H1 (cell line): Measurements from ENCODE around the gene VIPAS39. TPM values are rescaled to one million over a fixed set of nuclear protein-coding genes. Genes with fewer than 3 reads are reported as not detected.

Experiments used
- CTCF ChIA-PET: fragments of 300-600 bp; sonication (Branson Sonifier 250); formaldehyde crosslinking; loops from one replicate; lab custom pipeline; 2021; ENCODE audit not compliant: partially characterized antibody; lab: Charles Lee
- POLR2A ChIA-PET: fragments of 300-600 bp; sonication (Branson Sonifier 250); formaldehyde crosslinking; loops from one replicate; lab custom pipeline; 2021; ENCODE audit warnings: inconsistent platforms; ENCODE audit not compliant: partially characterized antibody; lab: Charles Lee
- DNase-seq, 2 experiments: peaks; one replicate each; pipeline versions ENCODE4 v3.0.0 to v3.0.0-alpha.2; 2010 to 2022; ENCODE audit warnings: low spot score in 2 of 2, low read depth in 1 of 2, mixed read lengths in 1 of 2
- FAIRE-seq: peaks from 2 replicates; lab custom pipeline; 2011; peaks lifted over from hg19 to GRCh38; lab: Jason Lieb, UNC
- H2AFZ ChIP-seq: 2 replicates; pipeline ENCODE4 v1.8.1; 2012; ENCODE audit warnings: low read length, inconsistent platforms
- H2AK5ac ChIP-seq: 2 replicates; pipeline ENCODE4 v1.6.1; 2013; ENCODE audit warnings: low read depth, low read length
- H2BK120ac ChIP-seq: replicated peaks from 2 replicates; pipeline ENCODE3; 2013; ENCODE audit warnings: low read depth, low read length, inconsistent platforms
- H2BK12ac ChIP-seq: 2 replicates; pipeline ENCODE4 v1.6.1; 2013; ENCODE audit warnings: low read depth, low read length
- H2BK15ac ChIP-seq: 2 replicates; pipeline ENCODE4 v1.6.1; 2013; ENCODE audit warnings: low read length
- H2BK20ac ChIP-seq: 2 replicates; pipeline ENCODE4 v1.6.1; 2013; ENCODE audit warnings: low read length
- H2BK5ac ChIP-seq: 2 replicates; pipeline ENCODE4 v1.6.1; 2013; ENCODE audit warnings: low read depth, low read length
- H3K14ac ChIP-seq: 2 replicates; pipeline ENCODE4 v1.6.1; 2013; ENCODE audit warnings: inconsistent platforms; ENCODE audit not compliant: insufficient read length
- H3K18ac ChIP-seq: 2 replicates; pipeline ENCODE4 v1.6.1; 2013; ENCODE audit warnings: low read length; ENCODE audit errors: extremely low read depth
- H3K23ac ChIP-seq: 2 replicates; pipeline ENCODE4 v1.6.1; 2013; ENCODE audit warnings: inconsistent platforms; ENCODE audit not compliant: insufficient read length
- H3K23me2 ChIP-seq: 2 replicates; pipeline ENCODE4 v1.6.1; 2013; ENCODE audit warnings: low read depth, low read length
- H3K27ac ChIP-seq: 2 replicates; pipeline ENCODE4 v1.6.1; 2011; ENCODE audit warnings: low read depth, low read length, inconsistent platforms
- H3K27me3 ChIP-seq, 4 experiments: replicated peaks in 1 of 4; 1 replicate in 1 of 4; 2 replicates in 3 of 4; pipeline versions ENCODE4 v1.6.1 to v1.8.1; 2011 to 2013; ENCODE audit warnings: low read length in 3 of 4, mild to moderate bottlenecking in 3 of 4, inconsistent platforms in 2 of 4, mixed read lengths in 2 of 4, moderate library complexity in 1 of 4; ENCODE audit not compliant: control insufficient read depth in 3 of 4, insufficient read depth in 3 of 4; ENCODE audit errors: extremely low read depth in 1 of 4
- H3K36me3 ChIP-seq, 4 experiments: 2 replicates each; pipeline versions ENCODE4 v1.6.1 to v1.8.1; 2011 to 2013; ENCODE audit warnings: mild to moderate bottlenecking in 4 of 4, low read length in 3 of 4, moderate library complexity in 2 of 4, control low read depth in 1 of 4, inconsistent platforms in 1 of 4; ENCODE audit not compliant: insufficient read depth in 4 of 4, control insufficient read depth in 2 of 4
- H3K4ac ChIP-seq: replicated peaks from 2 replicates; pipeline ENCODE3; 2013; ENCODE audit warnings: low read length, low read depth, mixed read lengths, inconsistent platforms; ENCODE audit not compliant: insufficient read length
- H3K4me1 ChIP-seq, 4 experiments: replicated peaks in 1 of 4; 1 replicate in 1 of 4; 2 replicates in 3 of 4; pipeline versions ENCODE4 v1.6.1 to v1.8.1; 2011 to 2013; ENCODE audit warnings: low read length in 3 of 4, inconsistent platforms in 2 of 4, mixed read lengths in 1 of 4; ENCODE audit not compliant: insufficient read depth in 4 of 4, control insufficient read depth in 3 of 4
- H3K4me2 ChIP-seq, 2 experiments: 2 replicates each; pipeline versions ENCODE4 v1.6.1 to v1.8.1; 2011 to 2013; ENCODE audit warnings: low read depth in 2 of 2, low read length in 2 of 2, control low read depth in 1 of 2, inconsistent platforms in 1 of 2, mild to moderate bottlenecking in 1 of 2; ENCODE audit not compliant: insufficient read depth in 1 of 2
- H3K4me3 ChIP-seq, 4 experiments: fragments of 200-600, 300-600 bp in 1 of 4; sonication (generic), shearing (Covaris generic), sonication (Bioruptor Twin) in 1 of 4; 2 replicates each; pipeline versions ENCODE4 v1.5.1 to v1.8.1; 2011 to 2016; ENCODE audit warnings: low read length in 4 of 4, low read depth in 3 of 4, control low read depth in 2 of 4, inconsistent platforms in 2 of 4, mild to moderate bottlenecking in 2 of 4, mixed read lengths in 1 of 4, moderate library complexity in 1 of 4; ENCODE audit not compliant: insufficient read depth in 2 of 4; ENCODE audit errors: extremely low read depth in 1 of 4
- H3K56ac ChIP-seq: replicated peaks from 2 replicates; pipeline ENCODE3; 2013; ENCODE audit warnings: low read depth, mild to moderate bottlenecking, mixed read lengths, low read length, inconsistent platforms; ENCODE audit not compliant: insufficient read length
- H3K79me1 ChIP-seq: 2 replicates; pipeline ENCODE4 v1.6.1; 2013; ENCODE audit warnings: low read depth, low read length, control low read depth
- H3K79me2 ChIP-seq, 2 experiments: 2 replicates each; pipeline versions ENCODE4 v1.6.1 to v1.8.1; 2012 to 2013; ENCODE audit warnings: low read length in 2 of 2, mild to moderate bottlenecking in 2 of 2, inconsistent platforms in 1 of 2; ENCODE audit not compliant: insufficient read depth in 2 of 2, control insufficient read depth in 1 of 2
- H3K9ac ChIP-seq, 4 experiments: replicated peaks in 1 of 4; 1 replicate in 1 of 4; 2 replicates in 3 of 4; pipeline versions ENCODE4 v1.6.1 to v1.8.1; 2011 to 2013; ENCODE audit warnings: low read depth in 3 of 4, low read length in 3 of 4, control low read depth in 2 of 4, mild to moderate bottlenecking in 2 of 4, moderate library complexity in 2 of 4, inconsistent platforms in 1 of 4; ENCODE audit errors: extremely low read depth in 1 of 4
- H3K9me3 ChIP-seq, 2 experiments: 2 replicates each; pipeline versions ENCODE4 v1.6.1 to v1.8.1; 2012 to 2013; ENCODE audit warnings: mild to moderate bottlenecking in 2 of 2, moderate library complexity in 2 of 2, control low read depth in 1 of 2, inconsistent platforms in 1 of 2, low read depth in 1 of 2, low read length in 1 of 2, mixed read lengths in 1 of 2; ENCODE audit not compliant: insufficient read depth in 2 of 2
- H4K20me1 ChIP-seq, 2 experiments: replicated peaks in 1 of 2; 2 replicates each; pipeline versions ENCODE3 to v1.8.1; 2011 to 2013; ENCODE audit warnings: inconsistent platforms in 2 of 2, low read length in 2 of 2, mild to moderate bottlenecking in 1 of 2; ENCODE audit not compliant: insufficient read depth in 2 of 2, control insufficient read depth in 1 of 2
- H4K5ac ChIP-seq: 2 replicates; pipeline ENCODE4 v1.6.1; 2013; ENCODE audit warnings: low read length, low read depth, mixed read lengths, inconsistent platforms; ENCODE audit not compliant: insufficient read length
- H4K8ac ChIP-seq: 2 replicates; pipeline ENCODE4 v1.8.0; 2013; ENCODE audit warnings: mild to moderate bottlenecking, moderate library complexity, low read length, inconsistent platforms; ENCODE audit not compliant: insufficient read depth; ENCODE audit errors: extremely low read depth
- H4K91ac ChIP-seq: replicated peaks from 2 replicates; pipeline ENCODE3; 2013; ENCODE audit warnings: low read length, mixed read lengths, inconsistent platforms; ENCODE audit not compliant: insufficient read length
- EGR1 ChIP-seq: IDR thresholded peaks from 2 replicates; pipeline ENCODE4 v1.6.1; 2011; ENCODE audit warnings: low read depth, low read length, borderline replicate concordance
- FOSL1 ChIP-seq: IDR thresholded peaks from 2 replicates; pipeline ENCODE4 v1.6.1; 2011; ENCODE audit warnings: mild to moderate bottlenecking, low read depth, low read length, moderate library complexity; ENCODE audit not compliant: insufficient read depth
- KDM5A ChIP-seq: fragments of 200-600 bp; IDR thresholded peaks from 2 replicates; pipeline ENCODE4 v1.7.1; 2012; ENCODE audit warnings: mild to moderate bottlenecking, low read length, inconsistent platforms, mixed read lengths
- MAFK ChIP-seq: IDR thresholded peaks from 2 replicates; pipeline ENCODE4 v1.6.1; 2012; ENCODE audit warnings: low read depth, mild to moderate bottlenecking, improper control_type of control experiment, low read length
- RAD21 ChIP-seq, 2 experiments: IDR thresholded peaks in 1 of 2; conservative IDR thresholded peaks in 1 of 2; 2 replicates each; pipeline ENCODE4 v1.6.1; 2011; ENCODE audit warnings: low read depth in 2 of 2, low read length in 2 of 2, improper control_type of control experiment in 1 of 2, inconsistent platforms in 1 of 2, mild to moderate bottlenecking in 1 of 2, moderate library complexity in 1 of 2
- RBBP5 ChIP-seq: IDR thresholded peaks from 2 replicates; pipeline ENCODE4 v1.7.1; 2012; ENCODE audit warnings: low read depth, mild to moderate bottlenecking, inconsistent platforms, low read length, moderate library complexity, borderline replicate concordance
- WGBS, 2 experiments: shearing (Covaris generic) in 1 of 2; methylation state at CpG; one replicate each; pipeline versions ENCODE4 v1.1.6 to v1.1.7; 2013 to 2015; ENCODE audit warnings: low lambda C conversion rate in 2 of 2, mixed read lengths in 2 of 2, inconsistent platforms in 1 of 2, low coverage in 1 of 2, missing lambda C conversion rate in 1 of 2; ENCODE audit not compliant: insufficient replicate concordance in 2 of 2, insufficient coverage in 1 of 2, insufficient read length in 1 of 2; ENCODE audit errors: extremely low coverage in 1 of 2, missing lambda C conversion rate in 1 of 2; 5-methylcytosine and 5-hydroxymethylcytosine counted together
- polyA plus RNA-seq, 7 experiments: library from polyadenylated mRNA; depleted of rRNA in 3 of 7; stranded (reverse) in 5 of 7; unstranded in 2 of 7; fragments of >200 nt in 5 of 7; fragments of 200-250 nt in 2 of 7; gene quantifications; 1 replicate in 5 of 7; 2 replicates in 1 of 7; 4 replicates in 1 of 7; pipeline versions ENCODE4 v1.2.1 to v1.2.3, GENCODE V29; 2011 to 2013; ENCODE audit warnings: missing spikeins in 2 of 7, mixed read lengths in 2 of 7
- total RNA-seq: library from RNA; stranded (reverse); fragmentation: NEBNext Ultra II Directional; extraction: Animal tissue kit (Norgen Biotek cat#: 25700); gene quantifications from 2 replicates; pipeline ENCODE4 v1.2.1, GENCODE V29; 2021
- TF ChIP-seq, protein P1 (sequence below), 3 experiments: IDR thresholded peaks; 1 replicate in 2 of 3; 2 replicates in 1 of 3; pipeline versions ENCODE4 v1.5.1 to v1.6.1; 2011; ENCODE audit warnings: low read length in 3 of 3, mild to moderate bottlenecking in 3 of 3, inconsistent platforms in 2 of 3, low read depth in 1 of 3, moderate library complexity in 1 of 3; ENCODE audit not compliant: insufficient read depth in 1 of 3; ENCODE audit errors: control extremely low read depth in 1 of 3

VIPAS39 gene
- total and polyA plus RNA-seq, 2 of the 8 experiments (the other 6 are each of a cell fraction or from before 2014, with no cell fraction given): 19.6 to 20.6 TPM

DNA sequence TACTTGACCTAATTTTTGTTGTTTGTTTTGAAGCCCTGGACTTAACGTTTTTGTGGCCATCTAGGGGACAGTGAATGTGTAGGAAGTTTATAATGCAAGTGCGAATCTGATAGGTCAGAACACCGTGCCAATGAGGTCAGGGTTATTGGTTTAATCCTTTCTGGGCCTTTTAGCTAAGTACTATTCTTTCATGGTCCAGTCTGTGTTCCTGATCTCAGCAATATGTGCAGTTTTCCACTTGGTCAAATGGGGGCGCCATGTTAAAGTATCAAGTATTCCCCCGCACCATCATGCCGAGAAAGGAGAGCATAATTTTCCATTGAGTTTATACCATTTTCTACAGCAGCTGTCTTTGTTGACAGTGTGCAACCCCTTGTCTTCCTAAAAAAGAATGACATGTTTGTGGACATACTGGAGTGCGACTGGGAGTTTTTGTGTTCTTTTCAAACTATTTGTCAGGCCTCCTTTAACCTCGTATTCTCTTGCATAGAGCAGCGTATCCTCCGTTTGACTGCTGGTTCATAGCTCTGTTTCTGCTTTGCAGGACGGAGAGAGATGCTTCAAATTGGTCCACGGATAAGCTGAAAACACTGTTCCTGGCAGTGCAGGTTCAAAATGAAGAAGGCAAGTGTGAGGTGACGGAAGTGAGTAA, 1.8 kb upstream of the VIPAS39 start:
- 53% methylated on average over 13 of the region's 13 CpGs; no CpG with 5 or more reads in 1 of the 2 experiments for WGBS, 2 experiments
- Histone ChIP-seq H2BK15ac (no peak overlapping the region), H2AK5ac (no peak overlapping the region), H2AFZ (no peak overlapping the region), H3K79me2 (peaks cover 10 to 35% of the 10 kb centered on the region in 2 experiments), H3K9me3 (no peaks in the 10 kb centered on the region), H4K8ac (no peak overlapping the region), H4K20me1 (peaks cover 7 to 13% of the 10 kb centered on the region in 2 experiments), H3K36me3 (peaks cover 22 to 48% (median 36%) of the 10 kb centered on the region in 4 experiments), H2BK20ac (no peak overlapping the region), H3K4me3 (peak overlapping the region; percentile 90 to 98 (median 92)), H3K23ac (no peak overlapping the region), H2BK12ac (no peak overlapping the region), H3K79me1 (no peaks in the 10 kb centered on the region; the same call in 1 of the 2 replicates), H3K4me1 (peaks cover 0 to 3% (median 1%) of the 10 kb centered on the region in 4 experiments; a peak in 3 of 7 replicates), H3K14ac (no peak overlapping the region), H2BK120ac (no peak overlapping the region), H3K23me2 (0 out of 2 replicates have a peak, but pooled peaks cover 3% of the 10 kb centered on the region), H3K4me2 (peak overlapping the region; percentile 72 to 87), H3K27ac (no peak overlapping the region), H3K18ac (no peak overlapping the region), H4K5ac (no peak overlapping the region), H3K56ac (no peak overlapping the region), H3K27me3 (no peaks in the 10 kb centered on the region), H3K4ac (no peak overlapping the region), H3K9ac (peak overlapping the region in 2 of 4 experiments; percentile 55 to 94; a peak in 4 of 7 replicates), H4K91ac (no peak overlapping the region), H2BK5ac (no peak overlapping the region)
- POLR2A ChIA-PET: interaction anchor here (0.9 to 2.3 kb wide), 8 partner anchors 10 to 138 kb away, joined by 3 to 7 read pairs (median 4); partner anchors contain the start of genes GSTZ1 and POMT2
- CTCF ChIA-PET: interaction anchor here (0.5 to 4.9 kb wide), 48 partner anchors 8 to 648 kb away, joined by 3 to 54 read pairs (median 4); partner anchors contain the start of genes ISM2, SAMD15 and TMED8
- DNase-seq: peak in 1 of 2 experiments; percentile 82
- no peak for FAIRE-seq
- TF ChIP-seq KDM5A (0 out of 2 replicates have a peak, but pooled peaks have one; percentile 25), EGR1 (no peak), RAD21 (IDR thresholded peaks at IDR 0.05 in 1 of 2, conservative IDR thresholded peaks at IDR 0.05 in 1 of 2; ENCODE audit: low read depth in 2 of 2, low read length in 2 of 2) (peak; percentile 63 to 74), RBBP5 (no peak), FOSL1 (no peak), MAFK (no peak)
- TF ChIP-seq, protein P1, sequence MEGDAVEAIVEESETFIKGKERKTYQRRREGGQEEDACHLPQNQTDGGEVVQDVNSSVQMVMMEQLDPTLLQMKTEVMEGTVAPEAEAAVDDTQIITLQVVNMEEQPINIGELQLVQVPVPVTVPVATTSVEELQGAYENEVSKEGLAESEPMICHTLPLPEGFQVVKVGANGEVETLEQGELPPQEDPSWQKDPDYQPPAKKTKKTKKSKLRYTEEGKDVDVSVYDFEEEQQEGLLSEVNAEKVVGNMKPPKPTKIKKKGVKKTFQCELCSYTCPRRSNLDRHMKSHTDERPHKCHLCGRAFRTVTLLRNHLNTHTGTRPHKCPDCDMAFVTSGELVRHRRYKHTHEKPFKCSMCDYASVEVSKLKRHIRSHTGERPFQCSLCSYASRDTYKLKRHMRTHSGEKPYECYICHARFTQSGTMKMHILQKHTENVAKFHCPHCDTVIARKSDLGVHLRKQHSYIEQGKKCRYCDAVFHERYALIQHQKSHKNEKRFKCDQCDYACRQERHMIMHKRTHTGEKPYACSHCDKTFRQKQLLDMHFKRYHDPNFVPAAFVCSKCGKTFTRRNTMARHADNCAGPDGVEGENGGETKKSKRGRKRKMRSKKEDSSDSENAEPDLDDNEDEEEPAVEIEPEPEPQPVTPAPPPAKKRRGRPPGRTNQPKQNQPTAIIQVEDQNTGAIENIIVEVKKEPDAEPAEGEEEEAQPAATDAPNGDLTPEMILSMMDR (IDR thresholded peaks at IDR 0.05; ENCODE audit: control extremely low read depth in 1 of 3, insufficient read depth in 1 of 3, low read depth in 1 of 3, low read length in 3 of 3): peak; percentile 18 to 78 (median 66)
